Adrenal gland (tissue), 12 donors: ENCODE measurements around the gene CENPE. TPM values are rescaled to one million over a fixed set of nuclear protein-coding genes. Genes with fewer than 3 reads are reported as not detected.

Source experiments
- DNase-seq, 7 donors: peaks; one replicate each; pipeline ENCODE4 v3.0.0-alpha.2; 2019 to 2020
- H3K27ac ChIP-seq, 5 donors: fragments of 200-600 bp; sonication (generic) in 4 of 5; 1 replicate in 3 of 5; 2 replicates in 2 of 5; pipeline versions ENCODE4 v1.5.1 to v1.8.0; 2016 to 2020; ENCODE audit warnings: mild to moderate bottlenecking in 1 of 5
- H3K27me3 ChIP-seq: fragments of 200-600 bp; 2 replicates; pipeline ENCODE4 v1.8.0; 2021
- H3K36me3 ChIP-seq, 2 donors: fragments of 200-600 bp; replicated peaks in 1 of 2; 1 replicate in 1 of 2; 2 replicates in 1 of 2; pipeline versions ENCODE4 v1.5.1 to v1.8.0; 2018 to 2022
- H3K4me1 ChIP-seq, 2 donors: fragments of 200-600 bp; replicated peaks in 1 of 2; 1 replicate in 1 of 2; 2 replicates in 1 of 2; pipeline versions ENCODE4 v1.5.1 to v1.8.0; 2018 to 2021
- H3K4me3 ChIP-seq, 4 donors: fragments of 200-600 bp; sonication (generic) in 3 of 4; one replicate each; pipeline ENCODE4 v1.5.1; 2016 to 2018
- H3K9me3 ChIP-seq, 3 donors: fragments of 200-600 bp; sonication (generic) in 1 of 3; replicated peaks in 1 of 3; 1 replicate in 2 of 3; 2 replicates in 1 of 3; pipeline versions ENCODE4 v1.5.1 to v1.8.0; 2016 to 2021
- CTCF ChIP-seq, 6 experiments: fragments of 450-650 bp in 4 of 6; fragments of 200-600 bp in 2 of 6; sonication (generic) in 1 of 6; IDR thresholded peaks; 1 replicate in 5 of 6; 2 replicates in 1 of 6; pipeline versions ENCODE4 v1.5.1 to v1.8.0; 2016 to 2021; ENCODE audit warnings: antibody characterized with exemption in 6 of 6, mild to moderate bottlenecking in 2 of 6, moderate library complexity in 1 of 6
- POLR2A ChIP-seq, 2 donors: fragments of 450-650 bp; IDR thresholded peaks; one replicate each; pipeline ENCODE4 v1.6.1; 2017; ENCODE audit warnings: antibody characterized with exemption in 2 of 2, mild to moderate bottlenecking in 2 of 2, moderate library complexity in 1 of 2
- WGBS, 4 donors: extraction: QIAGEN DNeasy Blood & Tissue Kit in 2 of 4; methylation state at CpG; one replicate each; pipeline versions ENCODE4 v1.1.5 to v1.1.7; 2013 to 2017; 5-methylcytosine and 5-hydroxymethylcytosine counted together
- intact Hi-C, 2 donors: fragments of 100-400 bp; cut with DNase I; formaldehyde crosslinking; loops; one replicate each; pipeline versions ENCODE4 v1.14.1 to v1.15.0; 2022 to 2023
- polyA plus RNA-seq, 3 donors: library from polyadenylated mRNA; stranded (reverse); fragments of 200-250 nt in 2 of 3; fragments of 350-450 nt in 1 of 3; fragmentation: Illumina TruSeq in 1 of 3; extraction: RNeasy Lipid Tissue Mini Kit (QIAGEN cat#74804) in 1 of 3; gene quantifications; one replicate each; pipeline ENCODE4 v1.2.3, GENCODE V29; 2013 to 2014
- total RNA-seq, 9 donors: library from RNA; depleted of rRNA in 4 of 9; stranded (reverse); fragments of >200 nt in 4 of 9; fragments of 120-200 nt in 1 of 9; fragmentation: NEBNext Ultra II Directional in 1 of 9; extraction: Animal tissue kit (Norgen Biotek cat#: 25700) in 1 of 9; gene quantifications; one replicate each; pipeline versions ENCODE4 v1.1.0 to v1.2.4, GENCODE V29; 2013 to 2023
- donor health status: healthy with polysubstance abuse.
- donor health status: Bipolar disorder and iron deficiency.
- donor health status: DM: yes; HTN: yes; CAD: no.
- donor health status: DM: no; HTN: no; CAD: no.
- donor health status: DM: no; HTN: no; CAD: no.
- donor health status: DM: yes; HTN: yes; CAD: no.

Gene CENPE
- total and polyA plus RNA-seq, 12 donors, result 0.17 to 5.7 (median 0.87) TPM

DNA sequence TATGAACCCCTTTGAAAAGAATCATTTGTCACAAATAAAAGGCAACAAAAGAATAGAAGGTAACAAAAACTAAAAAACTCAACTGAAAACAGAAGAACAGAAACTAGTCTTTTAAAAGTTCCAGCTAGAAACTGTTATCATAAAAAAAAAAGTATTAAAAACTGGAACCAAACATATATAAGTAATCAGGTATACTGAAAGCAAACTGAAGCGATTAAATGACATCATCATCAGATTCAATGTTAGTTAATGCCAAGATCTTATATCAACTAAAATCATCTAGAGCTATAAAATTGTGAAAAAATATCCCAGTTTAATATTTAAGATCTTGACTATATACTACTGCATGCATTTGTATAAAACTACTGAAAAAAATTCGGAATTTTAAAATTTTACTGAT is 36.0 kb downstream of the CENPE start:
- no peaks in the 10 kb centered on the region for H3K9me3 ChIP-seq
- 94 to 97% (median 95%) methylated on average over 2 of the region's 2 CpGs for WGBS, 4 donors
- intact Hi-C loops, result no loop called here
- no peak for TF ChIP-seq POLR2A (IDR thresholded peaks at IDR 0.05)
- no peak for TF ChIP-seq CTCF (IDR thresholded peaks at IDR 0.05)
- H3K27ac ChIP-seq, result no peak overlapping the region
- H3K27me3 ChIP-seq, result no peaks in the 10 kb centered on the region
- H3K36me3 ChIP-seq, result no peaks in the 10 kb centered on the region
- H3K4me3 ChIP-seq, result no peak overlapping the region
- DNase-seq, result no peak
- H3K4me1 ChIP-seq, result no peaks in the 10 kb centered on the region

DNA sequence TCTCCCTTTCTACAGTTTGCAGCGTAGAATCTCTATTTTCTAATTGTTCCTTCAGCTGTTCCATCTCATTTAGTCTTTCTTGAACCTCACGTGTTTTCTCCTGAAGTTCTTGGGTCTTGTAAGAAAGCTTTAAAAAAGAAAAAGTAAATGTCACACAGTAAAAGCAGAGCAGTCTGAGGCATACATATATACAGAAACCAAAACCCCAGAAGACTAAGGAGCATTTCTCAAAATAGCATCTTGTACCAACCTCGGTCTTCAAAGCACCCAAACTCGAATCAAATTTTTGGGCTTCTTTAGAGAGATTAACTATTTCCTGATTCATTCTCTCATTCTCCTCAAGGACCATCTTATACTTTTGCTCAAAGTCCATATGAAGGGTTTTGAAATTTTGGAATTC is 39.4 kb downstream of the CENPE start:
- no peaks in the 10 kb centered on the region for H3K4me1 ChIP-seq
- no peaks in the 10 kb centered on the region for H3K9me3 ChIP-seq
- no peak for TF ChIP-seq CTCF (IDR thresholded peaks at IDR 0.05)
- no peak for TF ChIP-seq POLR2A (IDR thresholded peaks at IDR 0.05)
- H3K4me3 ChIP-seq, result no peak overlapping the region
- H3K27ac ChIP-seq, result no peak overlapping the region
- H3K36me3 ChIP-seq, result no peaks in the 10 kb centered on the region
- no peaks in the 10 kb centered on the region for H3K27me3 ChIP-seq
- no peak for DNase-seq
- WGBS, 4 donors, result 79 to 87% (median 80%) methylated on average over 4 of the region's 4 CpGs
- intact Hi-C loops, result no loop called here

DNA sequence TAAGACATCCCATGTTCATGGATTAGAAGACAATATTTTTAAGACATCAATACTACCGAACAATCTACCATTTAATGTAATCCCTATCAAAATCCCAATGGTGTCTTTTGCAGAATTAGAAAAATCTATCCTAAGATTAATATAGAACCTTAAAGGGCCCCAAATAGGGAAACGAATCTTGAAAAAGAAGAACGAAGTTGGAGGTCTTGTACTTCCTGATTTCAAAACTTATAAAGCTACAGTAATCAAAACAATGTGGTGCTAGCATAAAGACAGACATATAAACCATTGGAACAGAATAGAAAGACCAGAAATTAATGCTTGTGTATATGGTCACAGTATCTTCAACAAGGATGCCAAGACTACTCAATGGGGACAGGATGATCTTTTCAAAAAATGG is 42.0 kb downstream of the CENPE start:
- no peak for TF ChIP-seq POLR2A (IDR thresholded peaks at IDR 0.05)
- TF ChIP-seq CTCF (IDR thresholded peaks at IDR 0.05), result no peak
- H3K27me3 ChIP-seq, result no peaks in the 10 kb centered on the region
- H3K36me3 ChIP-seq, result no peaks in the 10 kb centered on the region
- H3K9me3 ChIP-seq, result no peaks in the 10 kb centered on the region
- H3K4me1 ChIP-seq, result no peaks in the 10 kb centered on the region
- no peak for DNase-seq
- intact Hi-C loops, result no loop called here
- WGBS, 4 donors, result 81 to 93% (median 87%) methylated on average over 3 of the region's 3 CpGs
- no peak overlapping the region for H3K4me3 ChIP-seq
- no peak overlapping the region for H3K27ac ChIP-seq

DNA sequence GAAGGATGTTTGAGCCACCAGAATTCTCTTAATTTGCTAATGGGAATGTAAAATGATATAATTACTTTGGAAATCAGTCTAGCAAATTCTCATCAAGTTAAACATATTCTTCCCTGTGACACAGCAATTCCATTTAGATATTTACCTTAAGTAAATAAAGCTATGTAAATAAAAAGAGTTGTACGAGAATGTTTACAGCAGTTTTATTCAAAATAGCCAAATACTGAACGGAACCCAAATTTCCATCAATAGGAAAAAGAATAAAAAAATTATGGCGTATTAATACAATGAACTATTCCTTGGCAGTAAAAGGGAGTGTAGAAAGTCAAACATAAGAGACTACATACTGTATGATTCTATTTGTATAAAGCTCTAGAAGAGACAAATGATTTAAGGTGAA is 45.8 kb downstream of the CENPE start:
- DNase-seq, result no peak
- H3K36me3 ChIP-seq, result no peaks in the 10 kb centered on the region
- H3K27me3 ChIP-seq, result no peaks in the 10 kb centered on the region
- 95 to 98% (median 97%) methylated on average over 3 of the region's 3 CpGs for WGBS, 4 donors
- no peak for TF ChIP-seq CTCF (IDR thresholded peaks at IDR 0.05)
- TF ChIP-seq POLR2A (IDR thresholded peaks at IDR 0.05), result no peak
- no peak overlapping the region for H3K27ac ChIP-seq
- H3K4me3 ChIP-seq, result no peak overlapping the region
- no peaks in the 10 kb centered on the region for H3K9me3 ChIP-seq
- no peaks in the 10 kb centered on the region for H3K4me1 ChIP-seq
- intact Hi-C loops, result no loop called here
